ENCODE measurements around the gene NAA50. TPM values are rescaled to one million over a fixed set of nuclear protein-coding genes. Genes with fewer than 3 reads are reported as not detected.

The NAA50 gene
- polyA plus RNA-seq, 1 of the 3 experiments (the other 2 are of a cell fraction): 79.5 TPM

GRCh38 chr3:113714702-113715101 lies 31.3 kb downstream of the NAA50 start (continued):
- no peak for TF ChIP-seq EP300 (IDR thresholded peaks at IDR 0.05; ENCODE audit: borderline replicate concordance in 1 of 2, low read depth in 1 of 2, low read length in 1 of 2)
- no peak for TF ChIP-seq POLR2AphosphoS5 (IDR thresholded peaks at IDR 0.05; ENCODE audit: low read depth, low read length)
- no peak for TF ChIP-seq TEAD4 (IDR thresholded peaks at IDR 0.05; ENCODE audit: borderline replicate concordance, insufficient read depth)
- no peak for TF ChIP-seq USF1 (IDR thresholded peaks at IDR 0.05; ENCODE audit: borderline replicate concordance, low read depth)
- TF ChIP-seq REST (IDR thresholded peaks at IDR 0.05; ENCODE audit: low read depth, low read length): no peak
- TF ChIP-seq ELF1 (IDR thresholded peaks at IDR 0.05): no peak
- TF ChIP-seq NRF1 (IDR thresholded peaks at IDR 0.05; ENCODE audit: low read depth, low read length): no peak

- H3K27ac ChIP-seq (ENCODE audit: low read depth in 2 of 2, low read length in 1 of 2): no peak overlapping the region
- 61% methylated on average over 3 of the region's 3 CpGs for WGBS (ENCODE audit: low lambda C conversion rate)
These were observed 33.9 kb downstream of the NAA50 start for GRCh38 chr3:113712129-113712528.

More at GRCh38 chr3:113712129-113712528, 33.9 kb downstream of the NAA50 start:
- Histone ChIP-seq H2AFZ (ENCODE audit: low read depth) (no peak overlapping the region), H3K79me2 (ENCODE audit: insufficient read depth) (no peaks in the 10 kb centered on the region), H4K20me1 (ENCODE audit: insufficient read depth) (no peaks in the 10 kb centered on the region), H3F3A (replicated peaks; ENCODE audit: insufficient read depth) (peaks cover 16% of the 10 kb centered on the region), H3K36me3 (replicated peaks in 1 of 2; ENCODE audit: control insufficient read depth in 1 of 2, insufficient read depth in 2 of 2, low read length in 1 of 2) (peaks cover 6 to 7% of the 10 kb centered on the region in 2 experiments), H3K4me3 (ENCODE audit: low read depth in 2 of 2, low read length in 1 of 2) (no peak overlapping the region), H3K9me3 (no peaks in the 10 kb centered on the region), H3K9me2 (no peaks in the 10 kb centered on the region), H3K4me2 (no peak overlapping the region), H3K27me3 (ENCODE audit: insufficient read depth) (no peaks in the 10 kb centered on the region; the same call in 1 of the 2 replicates), H3K9ac (no peak overlapping the region), H3K4me1 (ENCODE audit: control insufficient read depth in 1 of 2, insufficient read depth in 2 of 2, low read depth in 1 of 2, low read length in 1 of 2) (no peaks in the 10 kb centered on the region)
- DNase-seq: no peak
- CTCF ChIA-PET: interaction anchor here (1.2 to 1.6 kb wide), 2 partner anchors 24 to 33 kb away, joined by 4 to 7 read pairs; no protein-coding TSS in a partner anchor
- TF ChIP-seq SIN3A (IDR thresholded peaks at IDR 0.05; ENCODE audit: borderline replicate concordance, low read depth, low read length) (no peak), SMC3 (IDR thresholded peaks at IDR 0.05; ENCODE audit: low read depth, low read length) (no peak), FOSL2 (IDR thresholded peaks at IDR 0.05; ENCODE audit: borderline replicate concordance, low read depth) (no peak), GABPA (IDR thresholded peaks at IDR 0.05; ENCODE audit: low read depth) (no peak), RAD21 (IDR thresholded peaks at IDR 0.05; ENCODE audit: low read length) (no peak), TEAD4 (IDR thresholded peaks at IDR 0.05; ENCODE audit: borderline replicate concordance, insufficient read depth) (no peak), YY1 (IDR thresholded peaks at IDR 0.05; ENCODE audit: low read depth) (no peak), IRF3 (IDR thresholded peaks at IDR 0.05; ENCODE audit: low read depth, low read length) (no peak), RCOR1 (IDR thresholded peaks at IDR 0.05; ENCODE audit: low read length) (no peak), REST (IDR thresholded peaks at IDR 0.05; ENCODE audit: low read depth, low read length) (no peak), USF2 (IDR thresholded peaks at IDR 0.05; ENCODE audit: borderline replicate concordance, low read depth, low read length) (no peak)
- POLR2A ChIA-PET: no interaction called here
